AG09319 (cell line): ENCODE data around the gene OPCML.

Experiments used
- DNase-seq: peaks from one replicate; pipeline ENCODE4 v3.0.0-alpha.2; 2010; ENCODE audit warnings: low read depth; ENCODE audit errors: extremely low read depth
- TF ChIP-seq, protein P1 (sequence below): IDR thresholded peaks from 2 replicates; pipeline ENCODE4 v1.5.1; 2011; ENCODE audit warnings: low read depth, mild to moderate bottlenecking, inconsistent platforms, low read length, moderate library complexity

OPCML gene

DNA sequence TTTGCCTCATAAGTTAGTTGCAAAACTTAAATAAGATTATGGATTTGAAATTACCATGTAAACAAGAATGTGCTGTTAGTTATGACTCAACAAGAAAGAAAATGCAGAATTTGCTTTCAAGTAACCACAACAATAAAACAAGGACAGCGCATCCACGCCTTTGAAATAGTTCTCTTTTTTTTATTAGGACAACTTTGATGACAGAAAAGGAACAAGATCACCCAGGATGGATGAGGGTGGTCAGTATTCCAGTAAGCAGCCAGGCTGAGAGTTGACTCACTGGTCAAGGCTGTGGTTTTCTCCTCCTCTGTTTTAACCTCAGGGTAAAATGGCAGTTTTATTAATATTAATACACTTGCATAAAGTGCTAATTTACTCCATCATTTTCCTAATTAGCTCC is 544.4 kb downstream of the OPCML start:
- DNase-seq: no peak

DNA sequence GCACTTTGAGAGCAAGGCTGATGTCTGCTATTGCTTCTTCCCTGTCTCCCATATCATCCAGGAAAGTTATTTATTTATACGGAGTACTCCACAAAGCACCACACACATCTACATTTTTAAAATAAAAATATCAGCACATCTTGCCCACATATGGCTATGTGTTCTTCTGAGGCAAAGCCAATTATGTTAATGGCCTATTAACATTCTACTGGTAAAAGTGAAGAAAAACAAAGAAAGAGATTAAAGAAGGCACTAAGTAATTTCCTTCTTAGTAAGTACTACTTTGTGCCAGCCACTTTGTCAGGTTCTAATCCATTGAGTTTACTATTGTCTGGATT is 548.7 kb downstream of the OPCML start:
- DNase-seq: no peak
- TF ChIP-seq, protein P1, sequence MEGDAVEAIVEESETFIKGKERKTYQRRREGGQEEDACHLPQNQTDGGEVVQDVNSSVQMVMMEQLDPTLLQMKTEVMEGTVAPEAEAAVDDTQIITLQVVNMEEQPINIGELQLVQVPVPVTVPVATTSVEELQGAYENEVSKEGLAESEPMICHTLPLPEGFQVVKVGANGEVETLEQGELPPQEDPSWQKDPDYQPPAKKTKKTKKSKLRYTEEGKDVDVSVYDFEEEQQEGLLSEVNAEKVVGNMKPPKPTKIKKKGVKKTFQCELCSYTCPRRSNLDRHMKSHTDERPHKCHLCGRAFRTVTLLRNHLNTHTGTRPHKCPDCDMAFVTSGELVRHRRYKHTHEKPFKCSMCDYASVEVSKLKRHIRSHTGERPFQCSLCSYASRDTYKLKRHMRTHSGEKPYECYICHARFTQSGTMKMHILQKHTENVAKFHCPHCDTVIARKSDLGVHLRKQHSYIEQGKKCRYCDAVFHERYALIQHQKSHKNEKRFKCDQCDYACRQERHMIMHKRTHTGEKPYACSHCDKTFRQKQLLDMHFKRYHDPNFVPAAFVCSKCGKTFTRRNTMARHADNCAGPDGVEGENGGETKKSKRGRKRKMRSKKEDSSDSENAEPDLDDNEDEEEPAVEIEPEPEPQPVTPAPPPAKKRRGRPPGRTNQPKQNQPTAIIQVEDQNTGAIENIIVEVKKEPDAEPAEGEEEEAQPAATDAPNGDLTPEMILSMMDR: no peak

More for the DNA sequence above, 544.4 kb downstream of the OPCML start:
- TF ChIP-seq, protein P1: no peak

- TF ChIP-seq, protein P1: no peak
- no peak for DNase-seq
Observed at GRCh38 chr11:132982772-132983640, 549.3 kb downstream of the OPCML start.

- TF ChIP-seq, protein P1: no peak
- no peak for DNase-seq
Observed at GRCh38 chr11:132981131-132981956, 551.0 kb downstream of the OPCML start.

DNA sequence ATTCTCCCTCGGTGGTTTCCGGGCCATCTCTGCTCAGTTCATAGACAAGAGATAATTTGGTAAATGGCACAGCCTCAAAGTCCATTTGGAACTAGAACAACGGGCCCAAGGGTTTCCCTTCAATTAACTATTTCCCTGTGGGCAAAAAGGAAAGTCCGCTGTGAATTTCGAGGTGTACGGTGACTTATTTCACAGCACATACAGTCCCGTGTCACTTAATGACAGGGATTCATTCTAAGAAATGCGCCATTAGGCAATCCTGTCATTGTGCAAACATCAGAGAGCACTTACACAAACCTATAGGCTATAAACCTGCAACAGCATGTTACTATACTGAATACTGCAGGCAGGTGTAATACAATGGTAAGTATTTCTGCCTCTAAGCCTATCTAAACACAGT is 551.6 kb downstream of the OPCML start:
- TF ChIP-seq, protein P1: no peak
- no peak for DNase-seq

- TF ChIP-seq, protein P1: no peak
- DNase-seq: no peak
Observed at GRCh38 chr11:132977746-132978145, 554.6 kb downstream of the OPCML start.

- no peak for DNase-seq
- TF ChIP-seq, protein P1: no peak
Observed at GRCh38 chr11:132977241-132977640, 555.1 kb downstream of the OPCML start.
